Measurements from ENCODE around the gene ANO3.
"Not testable (repeated sequence)": the region's sequence is repeated elsewhere in the genome, so short reads cannot be mapped to it uniquely, and the experiment has no call there.

Gene ANO3

DNA sequence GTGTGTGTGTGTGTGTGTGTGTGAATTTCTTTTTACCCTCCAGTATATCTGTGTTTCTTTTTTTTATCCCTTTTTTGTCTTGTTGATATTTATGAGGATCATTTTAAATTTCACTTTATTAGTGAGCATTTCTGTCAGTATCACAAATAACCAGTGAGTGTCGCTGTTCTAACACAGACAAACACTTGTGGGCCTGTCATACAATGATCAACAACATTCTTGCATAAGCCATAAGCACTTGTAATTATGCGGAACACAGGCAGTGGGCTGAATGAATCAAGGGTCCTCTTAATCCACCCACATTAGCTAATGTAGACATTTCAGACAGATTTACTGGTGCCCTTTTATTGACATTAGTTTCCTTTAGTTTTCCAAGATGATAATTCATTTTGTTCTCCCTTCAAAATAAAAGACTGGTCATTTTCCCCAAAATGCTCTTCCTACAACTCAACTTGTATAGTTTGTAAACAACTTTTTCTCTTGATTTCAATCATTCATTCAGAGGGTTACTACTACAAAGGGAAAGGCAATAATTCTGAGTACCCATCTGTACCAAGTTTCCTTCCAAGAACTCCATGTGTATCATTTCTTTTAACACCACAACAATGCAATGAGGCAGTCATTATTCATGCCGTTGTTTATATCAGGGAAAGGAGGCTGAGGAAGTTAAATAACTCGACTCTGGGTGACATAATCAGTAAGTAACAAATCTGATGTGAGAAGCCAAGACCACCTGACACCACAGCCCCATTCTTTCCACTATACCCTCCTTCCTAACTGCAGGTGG is 34.5 kb upstream of the ANO3 start:
- H3K27me3 ChIP-seq = no peaks in the 10 kb centered on the region

GRCh38 chr11:26316372-26316771 is 15.6 kb upstream of the ANO3 start:
- H3K4me1 ChIP-seq (ENCODE audit: control insufficient read depth in 1 of 2, insufficient read depth in 1 of 2, low read depth in 1 of 2, low read length in 1 of 2); H3K36me3 ChIP-seq; H3K27ac ChIP-seq; H3K4me3 ChIP-seq (ENCODE audit: low read depth in 1 of 2, low read length in 1 of 2); H3K27me3 ChIP-seq; H3K9me3 ChIP-seq: not testable (repeated sequence)

More for the DNA sequence above, 34.5 kb upstream of the ANO3 start:
- Histone ChIP-seq H3K4me1 (ENCODE audit: control insufficient read depth in 1 of 2, insufficient read depth in 1 of 2, low read depth in 1 of 2, low read length in 1 of 2) (no peaks in the 10 kb centered on the region), H3K9me3 (no peaks in the 10 kb centered on the region), H3K27ac (no peak overlapping the region), H3K4me3 (ENCODE audit: low read depth in 1 of 2, low read length in 1 of 2) (no peak overlapping the region), H3K36me3 (no peaks in the 10 kb centered on the region)
- TF ChIP-seq, protein P1, sequence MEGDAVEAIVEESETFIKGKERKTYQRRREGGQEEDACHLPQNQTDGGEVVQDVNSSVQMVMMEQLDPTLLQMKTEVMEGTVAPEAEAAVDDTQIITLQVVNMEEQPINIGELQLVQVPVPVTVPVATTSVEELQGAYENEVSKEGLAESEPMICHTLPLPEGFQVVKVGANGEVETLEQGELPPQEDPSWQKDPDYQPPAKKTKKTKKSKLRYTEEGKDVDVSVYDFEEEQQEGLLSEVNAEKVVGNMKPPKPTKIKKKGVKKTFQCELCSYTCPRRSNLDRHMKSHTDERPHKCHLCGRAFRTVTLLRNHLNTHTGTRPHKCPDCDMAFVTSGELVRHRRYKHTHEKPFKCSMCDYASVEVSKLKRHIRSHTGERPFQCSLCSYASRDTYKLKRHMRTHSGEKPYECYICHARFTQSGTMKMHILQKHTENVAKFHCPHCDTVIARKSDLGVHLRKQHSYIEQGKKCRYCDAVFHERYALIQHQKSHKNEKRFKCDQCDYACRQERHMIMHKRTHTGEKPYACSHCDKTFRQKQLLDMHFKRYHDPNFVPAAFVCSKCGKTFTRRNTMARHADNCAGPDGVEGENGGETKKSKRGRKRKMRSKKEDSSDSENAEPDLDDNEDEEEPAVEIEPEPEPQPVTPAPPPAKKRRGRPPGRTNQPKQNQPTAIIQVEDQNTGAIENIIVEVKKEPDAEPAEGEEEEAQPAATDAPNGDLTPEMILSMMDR (IDR thresholded peaks at IDR 0.05) = no peak

- no peaks in the 10 kb centered on the region for H3K36me3 ChIP-seq
- no peak overlapping the region for H3K4me3 ChIP-seq (ENCODE audit: low read depth in 1 of 2, low read length in 1 of 2)
- H3K9me3 ChIP-seq = no peaks in the 10 kb centered on the region
- TF ChIP-seq, protein P1 (IDR thresholded peaks at IDR 0.05) = no peak
- no peak overlapping the region for H3K27ac ChIP-seq
- H3K4me1 ChIP-seq (ENCODE audit: control insufficient read depth in 1 of 2, insufficient read depth in 1 of 2, low read depth in 1 of 2, low read length in 1 of 2) = no peaks in the 10 kb centered on the region
- H3K27me3 ChIP-seq = no peaks in the 10 kb centered on the region
Measured at GRCh38 chr11:26319906-26320305, 12.0 kb upstream of the ANO3 start.

- TF ChIP-seq, protein P1 (IDR thresholded peaks at IDR 0.05) = no peak
- H3K9me3 ChIP-seq = no peaks in the 10 kb centered on the region
- H3K4me1 ChIP-seq (ENCODE audit: control insufficient read depth in 1 of 2, insufficient read depth in 1 of 2, low read depth in 1 of 2, low read length in 1 of 2) = no peaks in the 10 kb centered on the region
- no peaks in the 10 kb centered on the region for H3K27me3 ChIP-seq
- H3K4me3 ChIP-seq (ENCODE audit: low read depth in 1 of 2, low read length in 1 of 2) = no peak overlapping the region
- no peaks in the 10 kb centered on the region for H3K36me3 ChIP-seq
- H3K27ac ChIP-seq = no peak overlapping the region
Measured at GRCh38 chr11:26321516-26321915, 10.4 kb upstream of the ANO3 start.

DNA sequence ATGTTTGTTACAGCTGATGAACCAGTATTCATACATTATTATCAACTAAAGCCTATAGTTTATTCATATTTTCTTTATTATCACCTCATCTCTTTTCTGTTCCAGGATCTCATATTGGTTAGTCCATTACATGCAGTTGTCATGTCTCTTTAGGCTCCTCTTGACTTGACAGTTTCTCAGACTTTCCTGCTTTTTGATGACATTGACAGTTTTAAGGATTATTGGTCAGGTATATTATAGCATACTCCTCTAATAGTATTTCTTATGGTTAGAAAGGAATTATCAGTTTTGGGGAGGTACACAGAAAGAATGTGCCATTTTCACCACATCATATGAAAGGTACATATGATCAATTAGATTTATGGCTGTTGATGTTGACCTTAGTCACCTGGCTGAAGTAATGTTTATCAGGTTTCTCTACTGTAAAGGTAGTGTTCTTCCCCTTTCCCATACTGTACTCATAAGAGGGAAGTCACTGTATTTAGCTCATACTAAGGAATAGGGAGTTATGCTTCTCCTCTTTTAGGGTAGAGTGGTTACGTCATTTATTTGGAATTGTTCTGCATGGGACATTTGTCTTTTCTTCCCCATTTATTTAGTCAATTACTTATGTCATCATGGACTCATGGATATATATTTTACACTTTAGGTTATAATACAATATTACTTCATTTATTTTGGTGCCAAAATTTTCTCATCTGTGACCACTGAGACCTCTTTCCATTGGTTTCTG is 9.4 kb upstream of the ANO3 start:
- no peak overlapping the region for H3K4me3 ChIP-seq (ENCODE audit: low read depth in 1 of 2, low read length in 1 of 2)
- TF ChIP-seq, protein P1 (IDR thresholded peaks at IDR 0.05) = no peak

DNA sequence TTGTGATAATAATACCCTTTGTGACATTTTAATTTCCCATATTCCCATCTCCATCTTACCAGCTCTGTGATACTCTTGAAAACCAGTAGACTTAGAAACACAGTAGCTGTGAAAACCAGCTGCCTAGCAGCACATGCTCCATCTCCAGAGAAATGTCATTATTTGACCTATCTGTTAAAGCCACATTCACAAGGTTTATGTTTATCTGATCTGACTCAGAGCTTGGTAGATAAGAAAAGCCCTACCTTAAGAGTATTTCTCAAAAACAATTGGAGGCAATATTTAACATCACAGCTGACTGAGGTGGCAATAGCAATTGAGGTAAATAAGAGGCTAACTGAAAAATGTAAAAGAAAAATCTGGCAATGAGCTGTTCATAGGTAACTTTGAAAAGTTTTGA is 8.1 kb upstream of the ANO3 start:
- no peak overlapping the region for H3K27ac ChIP-seq
- H3K27me3 ChIP-seq = no peaks in the 10 kb centered on the region
- no peaks in the 10 kb centered on the region for H3K9me3 ChIP-seq
- H3K4me3 ChIP-seq (ENCODE audit: low read depth in 1 of 2, low read length in 1 of 2) = no peak overlapping the region
- TF ChIP-seq, protein P1 (IDR thresholded peaks at IDR 0.05) = no peak
- H3K36me3 ChIP-seq = no peaks in the 10 kb centered on the region
- H3K4me1 ChIP-seq (ENCODE audit: control insufficient read depth in 1 of 2, insufficient read depth in 1 of 2, low read depth in 1 of 2, low read length in 1 of 2) = no peaks in the 10 kb centered on the region

More for the DNA sequence above, 9.4 kb upstream of the ANO3 start:
- H3K9me3 ChIP-seq = no peaks in the 10 kb centered on the region
- no peaks in the 10 kb centered on the region for H3K4me1 ChIP-seq (ENCODE audit: control insufficient read depth in 1 of 2, insufficient read depth in 1 of 2, low read depth in 1 of 2, low read length in 1 of 2)
- no peak overlapping the region for H3K27ac ChIP-seq
- H3K27me3 ChIP-seq = no peaks in the 10 kb centered on the region
- H3K36me3 ChIP-seq = no peaks in the 10 kb centered on the region

Data from neutrophil (primary cell).